NCI-H460 (cell line): Measurements from ENCODE around the gene ANKRD30BL. TPM values are rescaled to one million over a fixed set of nuclear protein-coding genes. Genes with fewer than 3 reads are reported as not detected.
"Not testable (repeated sequence)": the region's sequence is repeated elsewhere in the genome, so short reads cannot be mapped to it uniquely, and the experiment has no call there.

ENCODE experiments used
- DNase-seq: peaks from one replicate; pipeline ENCODE4 v3.0.0-alpha.2; 2016; ENCODE audit warnings: low read depth; ENCODE audit errors: extremely low read depth
- polyA plus RNA-seq: library from polyadenylated mRNA; depleted of rRNA; stranded (reverse); fragments of >200 nt; gene quantifications from 2 replicates; pipeline ENCODE4 v1.2.3, GENCODE V29; 2014; cell fraction: nucleus; rRNA removed
- small RNA-seq, 2 experiments: library from RNA; depleted of rRNA; stranded (forward); fragments of <200 nt; gene quantifications; one replicate each; pipeline ENCODE3, GENCODE V24; 2014
- total RNA-seq: library from RNA; depleted of rRNA; stranded (reverse); fragments of >200 nt; shearing (Covaris generic); gene quantifications from 2 replicates; pipeline ENCODE4 v1.2.3, GENCODE V29; 2014; rRNA removed

The ANKRD30BL gene, protein sequence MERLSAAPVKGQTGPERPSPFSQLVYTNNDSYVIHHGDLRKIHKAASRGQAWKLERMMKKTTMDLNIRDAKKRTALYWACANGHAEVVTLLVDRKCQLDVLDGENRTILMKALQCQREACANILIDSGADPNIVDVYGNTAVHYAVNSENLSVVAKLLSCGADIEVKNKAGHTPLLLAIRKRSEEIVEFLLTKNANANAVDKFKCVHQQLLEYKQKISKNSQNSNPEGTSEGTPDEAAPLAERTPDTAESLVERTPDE
- not detected in 2 replicates for total RNA-seq
- polyA plus RNA-seq, result not detected in 2 replicates

DNA sequence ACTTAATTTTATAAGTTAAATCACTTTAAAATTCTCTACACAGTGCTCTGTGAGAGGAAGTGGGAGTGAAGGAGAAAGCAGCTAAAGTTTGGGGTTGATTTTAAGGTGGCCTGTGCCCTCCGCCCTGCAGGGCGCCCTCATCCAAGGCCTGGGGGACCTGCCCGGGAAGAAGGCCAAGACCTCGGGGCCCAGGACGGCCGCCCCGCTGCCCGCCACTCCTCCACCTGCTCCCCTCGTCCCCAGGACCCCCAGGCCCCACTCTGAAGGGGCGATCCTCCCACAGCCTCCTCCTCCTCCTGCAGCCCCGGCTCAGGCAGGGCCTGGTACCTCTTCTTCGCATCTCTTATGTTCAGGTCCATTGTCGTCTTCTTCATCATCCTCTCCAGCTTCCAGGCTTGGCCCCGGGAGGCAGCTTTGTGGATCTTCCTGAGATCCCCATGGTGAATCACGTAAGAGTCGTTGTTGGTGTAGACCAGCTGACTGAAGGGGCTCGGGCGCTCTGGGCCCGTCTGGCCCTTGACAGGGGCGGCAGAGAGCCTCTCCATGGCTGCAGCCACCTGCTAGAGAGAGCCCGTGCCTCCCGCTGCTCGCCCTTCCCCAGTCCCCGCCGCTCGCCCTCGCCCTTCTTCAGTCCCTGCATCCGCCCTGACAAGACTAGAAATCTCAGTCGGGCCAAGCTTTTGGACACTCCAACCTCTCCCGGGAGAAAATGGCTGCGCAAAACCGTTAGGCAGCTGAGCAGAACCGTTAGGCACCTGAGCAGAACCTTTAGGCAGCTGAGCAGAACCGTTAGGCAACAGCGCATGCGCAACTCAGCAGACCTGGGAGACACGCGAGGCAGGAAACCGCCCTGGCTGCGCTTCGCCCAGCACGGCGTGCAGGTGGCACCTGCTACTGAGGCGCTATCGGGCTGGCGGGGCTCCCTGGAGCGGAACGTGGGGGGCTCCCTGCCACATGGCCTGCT is at the start of gene ANKRD30BL:
Gene ANKRD30BL, minus strand, starts transcription at position 792 of the 964 bp plus-strand sequence. Its CDS starts 247 bp downstream, at position 545.
- not testable (repeated sequence) for DNase-seq

DNA sequence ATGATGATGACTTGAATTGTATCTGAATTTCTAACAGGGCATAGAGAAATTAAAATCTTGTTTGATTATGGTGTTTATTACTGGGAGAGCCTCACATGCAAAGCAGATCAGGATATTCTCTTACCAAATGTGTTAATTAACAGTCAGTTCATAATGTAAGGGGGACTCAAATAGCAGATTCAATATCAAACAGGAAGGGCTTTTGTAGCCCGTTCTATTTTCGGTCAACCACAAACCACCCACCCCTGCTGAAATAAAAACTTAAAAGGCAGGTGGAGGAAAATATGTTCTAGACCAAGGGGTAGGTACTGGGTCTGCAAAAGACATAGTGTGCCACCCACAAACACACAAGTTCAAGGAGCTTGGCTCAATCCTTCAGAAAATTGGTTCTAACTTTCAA is 41.1 kb upstream of the ANKRD30BL start:
- DNase-seq, result not testable (repeated sequence)

DNA sequence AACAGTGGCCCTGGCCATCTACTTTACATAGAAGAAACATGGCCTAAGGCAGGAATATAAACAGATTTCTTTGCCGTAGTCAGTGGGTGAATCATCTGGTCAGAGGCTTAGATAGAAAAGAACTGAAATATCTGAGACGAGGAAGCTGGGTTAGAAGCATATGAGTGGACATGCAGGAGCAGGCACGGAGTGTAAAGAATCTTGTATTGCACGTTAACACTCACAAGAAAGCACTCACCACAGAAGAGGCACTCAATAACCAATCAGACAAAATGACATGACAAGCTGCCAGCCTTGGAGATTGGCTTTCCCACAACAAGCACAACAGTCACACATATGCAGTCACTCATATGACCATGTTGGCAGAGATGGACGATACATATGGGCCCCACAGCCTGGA is 31.1 kb upstream of the ANKRD30BL start:
- not testable (repeated sequence) for DNase-seq

DNA sequence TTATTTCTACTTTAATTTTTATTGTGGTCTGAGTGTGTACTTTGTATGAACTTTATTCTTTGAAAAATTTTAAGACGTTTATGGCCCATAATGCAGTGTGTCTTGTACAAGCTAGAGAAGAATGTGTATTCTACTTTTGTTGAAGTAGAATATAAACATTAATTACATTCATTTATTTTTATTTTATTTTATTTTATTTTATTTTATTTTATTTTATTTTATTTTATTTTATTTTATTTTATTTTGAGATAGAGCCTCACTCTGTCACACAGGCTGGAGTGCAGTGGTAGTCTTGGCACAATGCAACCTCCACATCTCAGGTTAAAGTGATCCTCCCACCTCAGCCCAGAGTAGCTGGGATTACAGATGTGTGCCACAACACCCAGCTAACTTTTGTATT is 5.3 kb upstream of the ANKRD30BL start:
- DNase-seq, result not testable (repeated sequence)

DNA sequence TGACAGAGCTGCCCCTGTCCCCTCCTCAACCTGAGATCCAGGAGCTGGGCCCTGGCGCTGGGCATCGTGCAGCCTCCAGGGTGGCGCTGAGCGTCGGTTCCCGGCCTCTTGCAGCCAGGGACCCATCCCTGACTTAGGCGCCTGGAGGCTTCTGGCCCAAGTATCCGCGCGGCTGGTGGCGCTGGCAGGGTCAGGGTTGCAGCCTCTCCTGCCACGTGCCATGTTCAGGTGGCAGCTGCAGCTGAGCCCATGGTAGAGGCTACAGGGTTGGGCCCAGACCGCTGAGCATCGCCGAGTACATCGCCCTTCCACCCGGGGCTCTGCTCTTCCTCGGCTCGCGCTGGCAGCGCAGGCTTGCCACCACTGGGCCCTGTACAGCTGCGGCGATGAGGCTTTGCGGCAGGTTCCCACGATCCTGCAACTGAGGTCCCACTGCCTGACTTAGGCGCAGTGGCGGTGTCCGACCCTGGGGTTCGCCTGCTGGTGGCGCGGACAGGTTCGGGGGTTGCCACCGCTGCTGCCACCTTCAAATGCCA is 441 bp upstream of the ANKRD30BL start:
- DNase-seq, result not testable (repeated sequence)

DNA sequence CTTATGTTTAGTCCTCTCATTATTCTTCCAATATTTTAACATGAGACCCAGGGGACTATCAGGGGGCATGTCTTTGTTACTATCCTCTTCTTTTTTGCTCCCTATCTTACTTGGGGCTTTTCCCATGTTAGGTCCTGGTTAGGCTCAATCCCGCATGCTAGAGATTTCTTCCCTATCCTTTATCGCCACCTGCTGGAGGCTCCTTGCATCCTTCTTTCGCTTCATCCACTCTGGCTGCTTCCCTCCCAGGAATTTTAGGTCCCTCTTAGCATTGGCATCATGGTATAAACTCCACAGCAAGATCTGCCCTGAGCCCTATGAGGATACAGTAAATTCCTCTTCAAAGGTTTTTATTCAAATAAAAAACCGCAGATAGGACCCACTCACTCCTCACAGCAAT is 15.0 kb downstream of the ANKRD30BL start:
- DNase-seq, result peak; percentile 52

Small RNAs within 50 kb of the gene (small RNA-seq; reads per million reads assigned to genes)
- 0 reads per million in 2 experiments for gene RNU6-1132P
